Fibroblast of lung (primary cell): Measurements from ENCODE around the gene CFAP47. TPM values are rescaled to one million over a fixed set of nuclear protein-coding genes. Genes with fewer than 3 reads are reported as not detected.

Source experiments
- DNase-seq, 2 donors: peaks; one replicate each; pipeline versions ENCODE4 v3.0.0 to v3.0.0-alpha.2; 2010; ENCODE audit warnings: low read depth in 2 of 2
- H2AFZ ChIP-seq: 2 replicates; pipeline ENCODE4 v1.5.1; 2012; ENCODE audit warnings: low read length, control low read depth, inconsistent platforms
- H3K27ac ChIP-seq: 2 replicates; pipeline ENCODE4 v1.5.1; 2011; ENCODE audit warnings: low read length, control low read depth; ENCODE audit not compliant: insufficient read depth
- H3K27me3 ChIP-seq: 2 replicates; pipeline ENCODE4 v1.5.1; 2011; ENCODE audit warnings: mild to moderate bottlenecking, low read length; ENCODE audit not compliant: control insufficient read depth, insufficient read depth
- H3K36me3 ChIP-seq: 2 replicates; pipeline ENCODE4 v1.5.1; 2011; ENCODE audit warnings: low read length; ENCODE audit not compliant: control insufficient read depth, insufficient read depth
- H3K4me1 ChIP-seq: 2 replicates; pipeline ENCODE4 v1.5.1; 2011; ENCODE audit warnings: low read length; ENCODE audit not compliant: control insufficient read depth, insufficient read depth; ENCODE audit errors: extremely low read depth
- H3K4me2 ChIP-seq: 2 replicates; pipeline ENCODE4 v1.5.1; 2011; ENCODE audit warnings: low read length, control low read depth; ENCODE audit not compliant: insufficient read depth; ENCODE audit errors: extremely low read depth
- H3K4me3 ChIP-seq, 4 experiments: fragments of 200-600 bp in 1 of 4; sonication (generic) in 1 of 4; replicated peaks in 1 of 4; 2 replicates each; pipeline ENCODE4 v1.5.1; 2011 to 2016; ENCODE audit warnings: low read length in 4 of 4, low read depth in 3 of 4, mild to moderate bottlenecking in 3 of 4, control low read depth in 2 of 4, inconsistent platforms in 1 of 4, mixed read lengths in 1 of 4; ENCODE audit not compliant: insufficient read depth in 1 of 4; ENCODE audit errors: control extremely low read depth in 1 of 4
- H3K79me2 ChIP-seq: 2 replicates; pipeline ENCODE4 v1.5.1; 2012; ENCODE audit warnings: mild to moderate bottlenecking, low read length, inconsistent platforms; ENCODE audit not compliant: control insufficient read depth, insufficient read depth
- H3K9ac ChIP-seq: 2 replicates; pipeline ENCODE4 v1.5.1; 2011; ENCODE audit warnings: mild to moderate bottlenecking, low read length, control low read depth; ENCODE audit not compliant: insufficient read depth
- H3K9me3 ChIP-seq: 2 replicates; pipeline ENCODE4 v1.5.1; 2012; ENCODE audit warnings: low read depth, low read length; ENCODE audit not compliant: control insufficient read depth, insufficient read depth
- H4K20me1 ChIP-seq: 2 replicates; pipeline ENCODE4 v1.5.1; 2011; ENCODE audit warnings: low read length; ENCODE audit not compliant: control insufficient read depth, insufficient read depth; ENCODE audit errors: extremely low read depth
- CTCF ChIP-seq, 2 donors: IDR thresholded peaks in 1 of 2; conservative IDR thresholded peaks in 1 of 2; 1 replicate in 1 of 2; 2 replicates in 1 of 2; pipeline ENCODE4 v1.5.1; 2011 to 2012; ENCODE audit warnings: low read length in 2 of 2, control low read depth in 1 of 2, inconsistent platforms in 1 of 2, low read depth in 1 of 2, mild to moderate bottlenecking in 1 of 2
- EZH2 ChIP-seq: IDR thresholded peaks from 2 replicates; pipeline ENCODE4 v1.5.1; 2012; ENCODE audit warnings: low read length, control low read depth, mild to moderate bottlenecking; ENCODE audit errors: missing control alignments
- polyA plus RNA-seq, 2 donors: library from polyadenylated mRNA; depleted of rRNA in 1 of 2; stranded (reverse) in 1 of 2; unstranded in 1 of 2; fragments of >200 nt; gene quantifications; 2 replicates each; pipeline ENCODE4 v1.2.1, GENCODE V29; 2011 to 2012; ENCODE audit warnings: missing spikeins in 1 of 2
- total RNA-seq: library from RNA; depleted of rRNA; stranded (reverse); fragments of >200 nt; gene quantifications from 2 replicates; pipeline ENCODE4 v1.2.1, GENCODE V29; 2014

CFAP47 gene
- total and polyA plus RNA-seq, 2 donors (not counting 1 experiment from before 2014, with no cell fraction given): not detected

- no peaks in the 10 kb centered on the region for H4K20me1 ChIP-seq
- H3K79me2 ChIP-seq: no peaks in the 10 kb centered on the region
- H3K4me3 ChIP-seq: no peak overlapping the region
- TF ChIP-seq EZH2: no peak
- no peak for TF ChIP-seq CTCF (conservative IDR thresholded peaks at IDR 0.05 in 1 of 2, IDR thresholded peaks at IDR 0.05 in 1 of 2; ENCODE audit: low read depth in 1 of 2, low read length in 2 of 2)
- H2AFZ ChIP-seq: no peak overlapping the region
- H3K4me2 ChIP-seq: no peak overlapping the region
- no peak overlapping the region for H3K9ac ChIP-seq
- no peak overlapping the region for H3K27ac ChIP-seq
- H3K27me3 ChIP-seq: no peaks in the 10 kb centered on the region
- DNase-seq: no peak
- no peaks in the 10 kb centered on the region for H3K36me3 ChIP-seq
- no peaks in the 10 kb centered on the region for H3K9me3 ChIP-seq
- no peaks in the 10 kb centered on the region for H3K4me1 ChIP-seq
Measured at GRCh38 chrX:36414056-36414455, 494.5 kb downstream of the CFAP47 start.

- Histone ChIP-seq H3K27me3 (no peaks in the 10 kb centered on the region), H3K4me1 (no peaks in the 10 kb centered on the region), H3K4me2 (no peak overlapping the region), H3K9ac (no peak overlapping the region), H3K27ac (no peak overlapping the region), H3K9me3 (no peaks in the 10 kb centered on the region), H3K36me3 (no peaks in the 10 kb centered on the region), H3K4me3 (no peak overlapping the region), H4K20me1 (no peaks in the 10 kb centered on the region), H3K79me2 (no peaks in the 10 kb centered on the region), H2AFZ (no peak overlapping the region)
- DNase-seq: no peak
- TF ChIP-seq CTCF (conservative IDR thresholded peaks at IDR 0.05 in 1 of 2, IDR thresholded peaks at IDR 0.05 in 1 of 2; ENCODE audit: low read depth in 1 of 2, low read length in 2 of 2) (no peak), EZH2 (no peak)
Measured at GRCh38 chrX:36422368-36422767, 502.8 kb downstream of the CFAP47 start.

GRCh38 chrX:36431819-36432218 lies 512.3 kb downstream of the CFAP47 start:
- no peak overlapping the region for H3K4me2 ChIP-seq
- no peaks in the 10 kb centered on the region for H3K4me1 ChIP-seq
- H3K36me3 ChIP-seq: no peaks in the 10 kb centered on the region
- H2AFZ ChIP-seq: no peak overlapping the region
- no peaks in the 10 kb centered on the region for H3K27me3 ChIP-seq
- H4K20me1 ChIP-seq: no peaks in the 10 kb centered on the region
- H3K27ac ChIP-seq: peak overlapping the region; percentile 65
- DNase-seq: peak; percentile 58 to 62
- H3K79me2 ChIP-seq: no peaks in the 10 kb centered on the region
- no peak overlapping the region for H3K9ac ChIP-seq
- H3K4me3 ChIP-seq: no peak overlapping the region
- TF ChIP-seq EZH2 (no peak), CTCF (conservative IDR thresholded peaks at IDR 0.05 in 1 of 2, IDR thresholded peaks at IDR 0.05 in 1 of 2; ENCODE audit: low read depth in 1 of 2, low read length in 2 of 2) (no peak)
- no peaks in the 10 kb centered on the region for H3K9me3 ChIP-seq
